GM23338 (cell line): Measurements from ENCODE around the gene PDE7B. TPM values are rescaled to one million over a fixed set of nuclear protein-coding genes. Genes with fewer than 3 reads are reported as not detected.
"Not testable (repeated sequence)": the region's sequence is repeated elsewhere in the genome, so short reads cannot be mapped to it uniquely, and the experiment has no call there.

Experiments used
- ATAC-seq: fragments of 200-7000 bp; cut with Tn5 transposase; 3 replicates; pipeline ENCODE4 v1.9.1; 2020
- DNase-seq: peaks from one replicate; pipeline ENCODE4 v3.0.0-alpha.2; 2015; ENCODE audit warnings: low spot score
- H2AFZ ChIP-seq: fragments of 200-600 bp; sonication (generic); 2 replicates; pipeline ENCODE4 v1.8.0; 2016; ENCODE audit warnings: antibody characterized with exemption, mild to moderate bottlenecking, moderate library complexity
- H3F3A ChIP-seq: fragments of 200-600 bp; sonication (generic); replicated peaks from 2 replicates; pipeline ENCODE4 v1.8.0; 2017; ENCODE audit warnings: antibody characterized with exemption, mixed run types, low read depth
- H3K27ac ChIP-seq: fragments of 200-600 bp; sonication (generic); 2 replicates; pipeline ENCODE4 v1.6.1; 2016; ENCODE audit warnings: low read depth
- H3K27me3 ChIP-seq: fragments of 200-600 bp; sonication (generic); 2 replicates; pipeline ENCODE4 v1.8.0; 2016; ENCODE audit warnings: mild to moderate bottlenecking, mixed run types, moderate library complexity; ENCODE audit not compliant: insufficient read depth
- H3K36me3 ChIP-seq: fragments of 200-600 bp; sonication (generic); 2 replicates; pipeline ENCODE4 v1.8.0; 2016; ENCODE audit warnings: mild to moderate bottlenecking; ENCODE audit not compliant: insufficient read depth
- H3K4me1 ChIP-seq: fragments of 200-600 bp; sonication (generic); 2 replicates; pipeline ENCODE4 v1.8.0; 2016; ENCODE audit warnings: mild to moderate bottlenecking, moderate library complexity; ENCODE audit not compliant: insufficient read depth
- H3K4me2 ChIP-seq: fragments of 200-600 bp; sonication (generic); 2 replicates; pipeline ENCODE4 v1.7.1; 2017; ENCODE audit warnings: mixed run types
- H3K4me3 ChIP-seq: fragments of 200-600 bp; sonication (generic); 2 replicates; pipeline ENCODE4 v1.6.1; 2016; ENCODE audit warnings: mixed run types
- H3K79me2 ChIP-seq: fragments of 200-600 bp; sonication (generic); replicated peaks from 2 replicates; pipeline ENCODE4 v1.8.0; 2017; ENCODE audit warnings: mild to moderate bottlenecking; ENCODE audit not compliant: insufficient read depth
- H3K9me2 ChIP-seq: fragments of 200-600 bp; sonication (generic); 2 replicates; pipeline ENCODE4 v1.8.0; 2017; ENCODE audit not compliant: insufficient read depth
- H4K20me1 ChIP-seq: fragments of 200-600 bp; sonication (generic); replicated peaks from 2 replicates; pipeline ENCODE4 v1.8.0; 2017; ENCODE audit warnings: mild to moderate bottlenecking; ENCODE audit not compliant: insufficient read depth
- H3K27ac Mint-ChIP-seq: 2 replicates; pipeline ENCODE4 v1.8.0; 2020; ENCODE audit warnings: inconsistent platforms, mild to moderate bottlenecking, moderate library complexity, mixed read lengths
- H3K27me3 Mint-ChIP-seq: 3 replicates; pipeline ENCODE4 v1.8.0; 2022; ENCODE audit warnings: low read depth, mild to moderate bottlenecking, moderate library complexity, mixed read lengths, inconsistent platforms; ENCODE audit not compliant: insufficient read depth, poor library complexity
- H3K36me3 Mint-ChIP-seq: 3 replicates; pipeline ENCODE4 v1.8.0; 2021; ENCODE audit warnings: low read depth, mild to moderate bottlenecking, inconsistent platforms, moderate library complexity, mixed read lengths
- H3K4me1 Mint-ChIP-seq: 3 replicates; pipeline ENCODE4 v1.8.0; 2020; ENCODE audit warnings: mild to moderate bottlenecking, inconsistent platforms, mixed read lengths
- H3K4me3 Mint-ChIP-seq: 3 replicates; pipeline ENCODE4 v1.8.0; 2021; ENCODE audit warnings: moderate library complexity, mild to moderate bottlenecking, inconsistent platforms, mixed read lengths
- H3K9me3 Mint-ChIP-seq: 3 replicates; pipeline ENCODE4 v1.8.0; 2020; ENCODE audit warnings: moderate library complexity, mild to moderate bottlenecking, inconsistent platforms, mixed read lengths
- CREB1 ChIP-seq: fragments of 250-450 bp; sonication (Bioruptor Pico); IDR thresholded peaks from 2 replicates; pipeline ENCODE4 v1.5.0; 2020; ENCODE audit warnings: low read depth, mild to moderate bottlenecking, moderate library complexity
- CTCF ChIP-seq, 2 experiments: fragments of 200-600 bp in 1 of 2; sonication (generic) in 1 of 2; conservative IDR thresholded peaks; 2 replicates each; pipeline versions ENCODE4 v1.5.1 to v1.6.1; 2016 to 2017; ENCODE audit warnings: antibody characterized with exemption in 2 of 2, low read depth in 2 of 2, mild to moderate bottlenecking in 2 of 2, moderate library complexity in 1 of 2
- ETS1 ChIP-seq: IDR thresholded peaks from 2 replicates; pipeline ENCODE4 v1.6.1; 2016; ENCODE audit warnings: antibody characterized with exemption
- EZH2 ChIP-seq: fragments of 200-600 bp; sonication (generic); IDR thresholded peaks from one replicate; pipeline ENCODE4 v1.8.0; 2017; ENCODE audit warnings: antibody characterized with exemption, mild to moderate bottlenecking, low read depth; ENCODE audit not compliant: unreplicated experiment
- EZH2phosphoT487 ChIP-seq: fragments of 200-600 bp; sonication (generic); IDR thresholded peaks from one replicate; pipeline ENCODE4 v1.8.1; 2018; ENCODE audit warnings: antibody characterized with exemption; ENCODE audit not compliant: unreplicated experiment
- JUNB ChIP-seq: IDR thresholded peaks from one replicate; pipeline ENCODE4 v1.6.1; 2016; ENCODE audit warnings: antibody characterized with exemption; ENCODE audit not compliant: unreplicated experiment
- REST ChIP-seq: IDR thresholded peaks from one replicate; pipeline ENCODE4 v1.6.1; 2018; ENCODE audit warnings: antibody characterized with exemption; ENCODE audit not compliant: unreplicated experiment
- ZNF114 ChIP-seq: fragments of 250-450 bp; sonication (Bioruptor Pico); IDR thresholded peaks from 2 replicates; pipeline ENCODE4 v1.5.0; 2020; ENCODE audit warnings: mild to moderate bottlenecking, moderate library complexity
- polyA plus RNA-seq: library from polyadenylated mRNA; unstranded; fragments of >200 nt; fragmentation: Nextera tagmentation; extraction: Ambion mirVana; gene quantifications from 2 replicates; pipeline ENCODE4 v1.2.1, GENCODE V29; 2016
- total RNA-seq: library from RNA; depleted of rRNA; stranded (reverse); fragments of >200 nt; shearing (Covaris generic); gene quantifications from 2 replicates; pipeline ENCODE4 v1.2.3, GENCODE V29; 2014

The PDE7B gene
- total and polyA plus RNA-seq, 2 experiments from 2014 or later = 0.07 TPM; not detected in 1

DNA sequence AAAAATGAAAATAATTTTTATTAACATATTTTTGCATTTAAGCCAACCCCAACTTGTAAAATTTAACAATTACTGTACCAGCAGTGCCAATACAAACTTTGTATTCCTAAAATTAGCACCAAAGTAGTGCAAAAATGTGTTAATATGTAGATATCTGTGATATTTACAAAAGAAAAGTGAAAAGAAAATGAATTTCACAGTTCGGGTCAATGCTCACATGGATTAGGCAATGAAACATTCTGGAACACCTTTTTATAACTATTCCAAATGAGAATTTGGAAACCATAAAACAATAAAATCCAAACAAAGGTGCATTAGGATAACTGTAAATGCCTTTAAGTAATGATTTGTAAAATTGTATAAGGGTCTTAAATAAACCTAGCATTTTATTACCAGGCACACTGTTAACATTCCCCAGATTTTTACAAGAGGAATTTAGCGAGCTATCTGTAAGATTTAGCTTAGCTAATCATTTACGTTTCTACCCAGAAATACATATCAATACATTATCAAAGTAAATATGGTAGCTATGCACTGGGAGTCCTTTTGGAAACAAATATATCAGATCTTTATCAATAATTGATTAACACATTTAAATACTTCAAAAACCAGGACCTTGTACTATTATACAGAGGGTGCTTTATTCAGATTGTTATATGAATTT, 286.4 kb downstream of the PDE7B start:
- no peak overlapping the region for H3K4me3 ChIP-seq
- H3K27ac Mint-ChIP-seq = no peak overlapping the region
- no peaks in the 10 kb centered on the region for H3K27me3 ChIP-seq
- DNase-seq = no peak
- no peak for ATAC-seq
- no peaks in the 10 kb centered on the region for H3K36me3 ChIP-seq
- no peaks in the 10 kb centered on the region for H3F3A ChIP-seq
- H2AFZ ChIP-seq = no peak overlapping the region
- no peak overlapping the region for H3K4me2 ChIP-seq
- H3K27me3 Mint-ChIP-seq = no peaks in the 10 kb centered on the region
- H3K36me3 Mint-ChIP-seq = no peaks in the 10 kb centered on the region
- H3K79me2 ChIP-seq = no peaks in the 10 kb centered on the region
- H3K4me1 Mint-ChIP-seq = no peaks in the 10 kb centered on the region
- TF ChIP-seq JUNB (no peak), EZH2 (no peak), ZNF114 (CRISPR knock-in tag) (no peak), ETS1 (no peak), CREB1 (CRISPR knock-in tag) (no peak)
- H4K20me1 ChIP-seq = no peaks in the 10 kb centered on the region
- no peak overlapping the region for H3K4me3 Mint-ChIP-seq
- peaks cover 4% of the 10 kb centered on the region; the same call in 2 of the 3 replicates for H3K9me3 Mint-ChIP-seq
- no peaks in the 10 kb centered on the region for H3K4me1 ChIP-seq
- H3K27ac ChIP-seq = no peak overlapping the region
- no peaks in the 10 kb centered on the region for H3K9me2 ChIP-seq

- H3K4me1 ChIP-seq, H3K4me1 Mint-ChIP-seq, H3K27ac ChIP-seq, H3K36me3 Mint-ChIP-seq, H3K9me3 Mint-ChIP-seq, H4K20me1 ChIP-seq, H3K4me2 ChIP-seq, H3K27me3 Mint-ChIP-seq, ATAC-seq, H3K4me3 ChIP-seq, H3K79me2 ChIP-seq, H3K36me3 ChIP-seq, DNase-seq, H3F3A ChIP-seq, H3K9me2 ChIP-seq, H2AFZ ChIP-seq, H3K27me3 ChIP-seq, H3K27ac Mint-ChIP-seq, H3K4me3 Mint-ChIP-seq: not testable (repeated sequence)
Measured at GRCh38 chr6:136139111-136139510, 287.6 kb downstream of the PDE7B start.

GRCh38 chr6:136144251-136145023, 292.9 kb downstream of the PDE7B start:
- no peaks in the 10 kb centered on the region for H3K36me3 Mint-ChIP-seq
- no peak overlapping the region for H3K27ac Mint-ChIP-seq
- ATAC-seq (no peak), DNase-seq (no peak)
- Histone ChIP-seq H4K20me1 (no peaks in the 10 kb centered on the region), H3K36me3 (no peaks in the 10 kb centered on the region), H3K4me3 (no peak overlapping the region), H3K9me2 (no peaks in the 10 kb centered on the region), H3K4me1 (no peaks in the 10 kb centered on the region), H3K4me2 (no peak overlapping the region), H3F3A (no peaks in the 10 kb centered on the region), H3K79me2 (no peaks in the 10 kb centered on the region), H3K27me3 (no peaks in the 10 kb centered on the region), H3K27ac (no peak overlapping the region), H2AFZ (no peak overlapping the region)
- H3K4me1 Mint-ChIP-seq = no peaks in the 10 kb centered on the region
- no peaks in the 10 kb centered on the region for H3K27me3 Mint-ChIP-seq
- TF ChIP-seq REST = no peak
- no peak for TF ChIP-seq CTCF (conservative IDR thresholded peaks at IDR 0.05; ENCODE audit: low read depth in 2 of 2)
- no peak for TF ChIP-seq EZH2phosphoT487
- no peak for TF ChIP-seq ETS1
- no peak for TF ChIP-seq CREB1 (CRISPR knock-in tag)
- TF ChIP-seq ZNF114 (CRISPR knock-in tag) = no peak
- TF ChIP-seq JUNB = no peak
- H3K9me3 Mint-ChIP-seq = peaks cover 4% of the 10 kb centered on the region; the same call in 1 of the 3 replicates
- H3K4me3 Mint-ChIP-seq = no peak overlapping the region
